ENCODE results near the gene SPTBN2. TPM values are rescaled to one million over a fixed set of nuclear protein-coding genes. Genes with fewer than 3 reads are reported as not detected.

Gene SPTBN2
- total RNA-seq, 1 experiment from 2014 or later: 18.5 TPM

- RAD21 ChIA-PET (ENCODE audit: low non-redundant PET in 1 of 2, low total read pairs in 2 of 2, uncharacterized antibody in 2 of 2, unreplicated experiment in 2 of 2): no interaction called here
- BruUV-seq (replicated peaks): no TSS peak
- Histone ChIP-seq H2AFZ (ENCODE audit: low read depth, low read length, poor library complexity, severe bottlenecking) (no peak overlapping the region), H3K36me3 (ENCODE audit: control insufficient read depth in 1 of 2, insufficient read depth in 2 of 2, low read length in 2 of 2) (no peaks in the 10 kb centered on the region; a peak in 2 of 4 replicates), H3K27me3 (ENCODE audit: insufficient read depth, low read length) (no peaks in the 10 kb centered on the region), H3K9me3 (ENCODE audit: control insufficient read depth in 1 of 2, insufficient read depth in 1 of 2, low read depth in 1 of 2, low read length in 2 of 2) (no peaks in the 10 kb centered on the region), H3K4me3 (replicated peaks in 1 of 2; ENCODE audit: low read depth in 1 of 2, low read length in 2 of 2) (no peak overlapping the region), H3K27ac (ENCODE audit: low read depth, low read length) (no peak overlapping the region), H3K9me2 (ENCODE audit: insufficient read depth) (no peaks in the 10 kb centered on the region), H4K20me1 (ENCODE audit: insufficient read depth) (no peaks in the 10 kb centered on the region), H3K9ac (ENCODE audit: low read length) (no peak overlapping the region), H3K4me2 (ENCODE audit: low read length) (no peak overlapping the region), H3K4me1 (ENCODE audit: control insufficient read depth in 1 of 2, insufficient read depth in 2 of 2, low read length in 2 of 2) (peaks cover 24 to 34% of the 10 kb centered on the region in 2 experiments), H3K79me2 (ENCODE audit: insufficient read depth, low read length) (no peaks in the 10 kb centered on the region)
- intact Hi-C loops (cut with micrococcal nuclease): no loop called here
- POLR2A ChIA-PET: no interaction called here
- DNase-seq (ENCODE audit: low read depth, low spot score) (no peak), ATAC-seq (no peak)
- CTCF ChIA-PET: no interaction called here
- TF ChIP-seq EZH2 (IDR thresholded peaks at IDR 0.05) (no peak), YY1 (IDR thresholded peaks at IDR 0.05; ENCODE audit: extremely low read depth, insufficient replicate concordance, low read depth, low read length) (no peak), ELF1 (IDR thresholded peaks at IDR 0.05; ENCODE audit: borderline replicate concordance, low read depth) (no peak), EGR1 (IDR thresholded peaks at IDR 0.05; ENCODE audit: low read depth) (no peak), EZH2phosphoT487 (IDR thresholded peaks at IDR 0.05; ENCODE audit: borderline replicate concordance) (no peak), ATF3 (IDR thresholded peaks at IDR 0.05) (no peak), FOSL1 (IDR thresholded peaks at IDR 0.05; ENCODE audit: low read depth) (no peak), ZFX (IDR thresholded peaks at IDR 0.05) (no peak), JUND (IDR thresholded peaks at IDR 0.05) (no peak)
These were observed 12.0 kb downstream of the SPTBN2 start for GRCh38 chr11:66716996-66717395.

- BruUV-seq (replicated peaks): no TSS peak
- CTCF ChIA-PET: no interaction called here
These were observed 13.5 kb downstream of the SPTBN2 start for GRCh38 chr11:66715346-66716085.

More at GRCh38 chr11:66715346-66716085, 13.5 kb downstream of the SPTBN2 start:
- H3K4me3 ChIP-seq (replicated peaks in 1 of 2; ENCODE audit: low read depth in 1 of 2, low read length in 2 of 2): no peak overlapping the region
- H3K9me3 ChIP-seq (ENCODE audit: control insufficient read depth in 1 of 2, insufficient read depth in 1 of 2, low read depth in 1 of 2, low read length in 2 of 2): no peaks in the 10 kb centered on the region
- no peaks in the 10 kb centered on the region for H3K27me3 ChIP-seq (ENCODE audit: insufficient read depth, low read length)
- H3K9me2 ChIP-seq (ENCODE audit: insufficient read depth): no peaks in the 10 kb centered on the region
- DNase-seq (ENCODE audit: low read depth, low spot score) (no peak), ATAC-seq (no peak)
- no peak overlapping the region for H2AFZ ChIP-seq (ENCODE audit: low read depth, low read length, poor library complexity, severe bottlenecking)
- no peaks in the 10 kb centered on the region for H3K79me2 ChIP-seq (ENCODE audit: insufficient read depth, low read length)
- H3K4me2 ChIP-seq (ENCODE audit: low read length): no peak overlapping the region
- intact Hi-C loops (cut with micrococcal nuclease): no loop called here
- ChIA-PET RAD21 (ENCODE audit: low non-redundant PET in 1 of 2, low total read pairs in 2 of 2, uncharacterized antibody in 2 of 2, unreplicated experiment in 2 of 2) (no interaction called here), POLR2A (no interaction called here)
- no peak overlapping the region for H3K27ac ChIP-seq (ENCODE audit: low read depth, low read length)
- no peaks in the 10 kb centered on the region for H4K20me1 ChIP-seq (ENCODE audit: insufficient read depth)
- H3K4me1 ChIP-seq (ENCODE audit: control insufficient read depth in 1 of 2, insufficient read depth in 2 of 2, low read length in 2 of 2): peaks cover 15 to 22% of the 10 kb centered on the region in 2 experiments
- no peak for TF ChIP-seq SIN3A (IDR thresholded peaks at IDR 0.05; ENCODE audit: low read depth)
- TF ChIP-seq CEBPB (IDR thresholded peaks at IDR 0.05; ENCODE audit: low read depth): no peak
- no peak for TF ChIP-seq MAX (IDR thresholded peaks at IDR 0.05)
- TF ChIP-seq EZH2phosphoT487 (IDR thresholded peaks at IDR 0.05; ENCODE audit: borderline replicate concordance): no peak
- TF ChIP-seq SP1 (IDR thresholded peaks at IDR 0.05; ENCODE audit: low read depth): no peak
- no peak for TF ChIP-seq ZNF274 (IDR thresholded peaks at IDR 0.05; ENCODE audit: low read depth, low read length)
- TF ChIP-seq TCF7L2 (IDR thresholded peaks at IDR 0.05; ENCODE audit: borderline replicate concordance, extremely low read depth, insufficient read depth, insufficient read length): no peak
- TF ChIP-seq ZFX (IDR thresholded peaks at IDR 0.05): no peak
- TF ChIP-seq RAD21 (IDR thresholded peaks at IDR 0.05; ENCODE audit: low read depth): no peak
- no peak for TF ChIP-seq EZH2 (IDR thresholded peaks at IDR 0.05)
- TF ChIP-seq FOSL1 (IDR thresholded peaks at IDR 0.05; ENCODE audit: low read depth): no peak
- TF ChIP-seq POLR2A (IDR thresholded peaks at IDR 0.05; ENCODE audit: borderline replicate concordance, extremely low read depth, insufficient read depth, insufficient read length): no peak
- H3K36me3 ChIP-seq (ENCODE audit: control insufficient read depth in 1 of 2, insufficient read depth in 2 of 2, low read length in 2 of 2): no peaks in the 10 kb centered on the region; a peak in 2 of 4 replicates
- H3K9ac ChIP-seq (ENCODE audit: low read length): no peak overlapping the region

Measured in HCT116 (cell line).